Mesendoderm (in vitro differentiated cells): ENCODE results near the gene MLLT3.

ENCODE experiments used
- DNase-seq: peaks from one replicate; pipeline ENCODE4 v3.0.0; 2013
- H2AK5ac ChIP-seq: 2 replicates; pipeline ENCODE4 v1.6.1; 2013; ENCODE audit warnings: low read length, inconsistent platforms
- H2BK120ac ChIP-seq: 2 replicates; pipeline ENCODE4 v1.6.1; 2013; ENCODE audit warnings: low read depth, mild to moderate bottlenecking, low read length, moderate library complexity, mixed read lengths
- H2BK15ac ChIP-seq: replicated peaks from 2 replicates; pipeline ENCODE4 v1.6.1; 2013; ENCODE audit warnings: low read depth, mild to moderate bottlenecking, moderate library complexity
- H2BK5ac ChIP-seq: 2 replicates; pipeline ENCODE4 v1.6.1; 2013; ENCODE audit warnings: low read length, inconsistent platforms
- H3K18ac ChIP-seq: 2 replicates; pipeline ENCODE4 v1.6.1; 2013; ENCODE audit warnings: mild to moderate bottlenecking, low read length, mixed read lengths
- H3K23ac ChIP-seq: one replicate; pipeline ENCODE4 v1.6.1; 2013; ENCODE audit warnings: low read length
- H3K27ac ChIP-seq: 2 replicates; pipeline ENCODE4 v1.5.1; 2013; ENCODE audit warnings: low read depth, mild to moderate bottlenecking, inconsistent platforms, low read length, moderate library complexity
- H3K27me3 ChIP-seq: 2 replicates; pipeline ENCODE4 v1.6.1; 2013; ENCODE audit warnings: low read length, control low read depth, mild to moderate bottlenecking, inconsistent platforms; ENCODE audit not compliant: insufficient read depth, poor library complexity
- H3K36me3 ChIP-seq: 2 replicates; pipeline ENCODE4 v1.6.1; 2013; ENCODE audit warnings: low read length, inconsistent platforms; ENCODE audit not compliant: control insufficient read depth, insufficient read depth
- H3K4ac ChIP-seq: one replicate; pipeline ENCODE4 v1.6.1; 2013; ENCODE audit warnings: low read depth, mild to moderate bottlenecking, low read length, moderate library complexity
- H3K4me1 ChIP-seq: 2 replicates; pipeline ENCODE4 v1.6.1; 2013; ENCODE audit warnings: low read depth, low read length, inconsistent platforms; ENCODE audit not compliant: control insufficient read depth
- H3K4me2 ChIP-seq: 2 replicates; pipeline ENCODE4 v1.6.1; 2013; ENCODE audit warnings: low read length
- H3K4me3 ChIP-seq: 2 replicates; pipeline ENCODE4 v1.5.1; 2013; ENCODE audit warnings: mild to moderate bottlenecking, low read length
- H3K56ac ChIP-seq: one replicate; pipeline ENCODE4 v1.6.1; 2013; ENCODE audit warnings: low read length
- H3K79me1 ChIP-seq: 2 replicates; pipeline ENCODE4 v1.6.1; 2013; ENCODE audit warnings: low read length, inconsistent platforms
- H3K79me2 ChIP-seq: 2 replicates; pipeline ENCODE4 v1.6.1; 2013; ENCODE audit warnings: mild to moderate bottlenecking, low read length; ENCODE audit not compliant: control insufficient read depth, insufficient read depth
- H3K9ac ChIP-seq: 2 replicates; pipeline ENCODE4 v1.6.1; 2013; ENCODE audit warnings: low read length, inconsistent platforms
- H4K5ac ChIP-seq: one replicate; pipeline ENCODE4 v1.6.1; 2013; ENCODE audit warnings: low read length
- H4K8ac ChIP-seq: one replicate; pipeline ENCODE4 v1.6.1; 2013; ENCODE audit warnings: low read depth, mild to moderate bottlenecking, control low read depth, low read length, moderate library complexity
- WGBS: extraction: QIAGEN DNeasy Blood & Tissue Kit; methylation state at CpG from one replicate; pipeline ENCODE4 v1.1.7; 2013; ENCODE audit warnings: low lambda C conversion rate, missing lambda C conversion rate; ENCODE audit not compliant: insufficient coverage; ENCODE audit errors: extremely low coverage; 5-methylcytosine and 5-hydroxymethylcytosine counted together

MLLT3 gene

GRCh38 chr9:20384642-20385041 lies 237.7 kb downstream of the MLLT3 start:
- no peak overlapping the region for H2AK5ac ChIP-seq
- no peak overlapping the region for H2BK120ac ChIP-seq
- no peak overlapping the region for H3K27ac ChIP-seq
- no peaks in the 10 kb centered on the region for H3K79me1 ChIP-seq
- H2BK15ac ChIP-seq = no peak overlapping the region
- no peak overlapping the region for H4K8ac ChIP-seq
- no peak overlapping the region for H3K4me3 ChIP-seq
- DNase-seq = no peak
- no CpG with 5 or more reads among the region's 2 CpGs for WGBS
- no peak overlapping the region for H3K4ac ChIP-seq
- H3K4me2 ChIP-seq = no peak overlapping the region
- H3K23ac ChIP-seq = no peak overlapping the region
- H4K5ac ChIP-seq = no peak overlapping the region
- no peaks in the 10 kb centered on the region for H3K79me2 ChIP-seq
- no peak overlapping the region for H2BK5ac ChIP-seq
- no peaks in the 10 kb centered on the region for H3K4me1 ChIP-seq
- no peaks in the 10 kb centered on the region for H3K27me3 ChIP-seq
- H3K56ac ChIP-seq = no peak overlapping the region
- no peaks in the 10 kb centered on the region for H3K36me3 ChIP-seq
- no peak overlapping the region for H3K18ac ChIP-seq
- H3K9ac ChIP-seq = no peak overlapping the region

- H3K4me2 ChIP-seq = no peak overlapping the region
- DNase-seq = no peak
- no peak overlapping the region for H3K23ac ChIP-seq
- no peak overlapping the region for H2BK5ac ChIP-seq
- H3K56ac ChIP-seq = no peak overlapping the region
- H3K27me3 ChIP-seq = no peaks in the 10 kb centered on the region
- no peak overlapping the region for H2BK15ac ChIP-seq
- no peaks in the 10 kb centered on the region for H3K36me3 ChIP-seq
- no CpG with 5 or more reads among the region's 2 CpGs for WGBS
- H3K4me1 ChIP-seq = no peaks in the 10 kb centered on the region
- H3K79me2 ChIP-seq = no peaks in the 10 kb centered on the region
- H3K79me1 ChIP-seq = no peaks in the 10 kb centered on the region
- no peak overlapping the region for H3K4me3 ChIP-seq
- H3K18ac ChIP-seq = no peak overlapping the region
- H3K9ac ChIP-seq = no peak overlapping the region
- H2BK120ac ChIP-seq = no peak overlapping the region
- H4K5ac ChIP-seq = no peak overlapping the region
- H4K8ac ChIP-seq = no peak overlapping the region
- no peak overlapping the region for H3K4ac ChIP-seq
- no peak overlapping the region for H3K27ac ChIP-seq
- H2AK5ac ChIP-seq = no peak overlapping the region
These were observed 239.7 kb downstream of the MLLT3 start for GRCh38 chr9:20382460-20383071.

GRCh38 chr9:20380546-20380945 lies 241.8 kb downstream of the MLLT3 start:
- Histone ChIP-seq H2BK120ac (no peak overlapping the region), H3K4ac (no peak overlapping the region), H2AK5ac (no peak overlapping the region), H3K27ac (no peak overlapping the region), H3K4me3 (no peak overlapping the region), H3K18ac (no peak overlapping the region), H3K79me2 (no peaks in the 10 kb centered on the region), H4K8ac (no peak overlapping the region), H2BK5ac (no peak overlapping the region), H3K27me3 (no peaks in the 10 kb centered on the region), H3K36me3 (no peaks in the 10 kb centered on the region), H3K23ac (no peak overlapping the region), H3K4me2 (no peak overlapping the region), H3K56ac (no peak overlapping the region), H3K79me1 (no peaks in the 10 kb centered on the region), H4K5ac (no peak overlapping the region), H2BK15ac (no peak overlapping the region), H3K9ac (no peak overlapping the region), H3K4me1 (no peaks in the 10 kb centered on the region)
- DNase-seq = no peak
- 100% methylated on average over 1 of the region's 5 CpGs for WGBS

GRCh38 chr9:20379804-20380225 lies 242.5 kb downstream of the MLLT3 start:
- H3K18ac ChIP-seq = no peak overlapping the region
- H3K23ac ChIP-seq = no peak overlapping the region
- no peak for DNase-seq
- H3K27ac ChIP-seq = no peak overlapping the region
- H2BK15ac ChIP-seq = no peak overlapping the region
- H3K27me3 ChIP-seq = no peaks in the 10 kb centered on the region
- H4K8ac ChIP-seq = no peak overlapping the region
- H3K4me2 ChIP-seq = no peak overlapping the region
- no peaks in the 10 kb centered on the region for H3K36me3 ChIP-seq
- H3K56ac ChIP-seq = no peak overlapping the region
- H3K4ac ChIP-seq = no peak overlapping the region
- H3K79me2 ChIP-seq = no peaks in the 10 kb centered on the region
- H3K4me3 ChIP-seq = no peak overlapping the region
- H3K4me1 ChIP-seq = no peaks in the 10 kb centered on the region
- no peak overlapping the region for H3K9ac ChIP-seq
- no peaks in the 10 kb centered on the region for H3K79me1 ChIP-seq
- no CpG with 5 or more reads among the region's 2 CpGs for WGBS
- H4K5ac ChIP-seq = no peak overlapping the region
- no peak overlapping the region for H2BK120ac ChIP-seq
- no peak overlapping the region for H2BK5ac ChIP-seq
- H2AK5ac ChIP-seq = no peak overlapping the region

- H3K4me3 ChIP-seq = no peak overlapping the region
- H3K9ac ChIP-seq = no peak overlapping the region
- no peak overlapping the region for H4K5ac ChIP-seq
- H2BK120ac ChIP-seq = no peak overlapping the region
- no peaks in the 10 kb centered on the region for H3K4me1 ChIP-seq
- H3K23ac ChIP-seq = no peak overlapping the region
- H3K79me2 ChIP-seq = no peaks in the 10 kb centered on the region
- H3K36me3 ChIP-seq = no peaks in the 10 kb centered on the region
- no peak overlapping the region for H3K18ac ChIP-seq
- no peak overlapping the region for H3K27ac ChIP-seq
- no peak for DNase-seq
- no peak overlapping the region for H3K4ac ChIP-seq
- H4K8ac ChIP-seq = no peak overlapping the region
- H2BK15ac ChIP-seq = no peak overlapping the region
- no peak overlapping the region for H2BK5ac ChIP-seq
- no peaks in the 10 kb centered on the region for H3K27me3 ChIP-seq
- no CpG with 5 or more reads among the region's 3 CpGs for WGBS
- no peak overlapping the region for H3K4me2 ChIP-seq
- H2AK5ac ChIP-seq = no peak overlapping the region
- no peak overlapping the region for H3K56ac ChIP-seq
- no peaks in the 10 kb centered on the region for H3K79me1 ChIP-seq
These were observed 243.4 kb downstream of the MLLT3 start for GRCh38 chr9:20378851-20379250.

- Histone ChIP-seq H3K4me1 (no peaks in the 10 kb centered on the region), H3K27me3 (no peaks in the 10 kb centered on the region)
These were observed 244.5 kb downstream of the MLLT3 start for GRCh38 chr9:20377790-20378189.

More at GRCh38 chr9:20377790-20378189, 244.5 kb downstream of the MLLT3 start:
- Histone ChIP-seq H4K8ac (no peak overlapping the region), H3K4ac (no peak overlapping the region), H3K79me1 (no peaks in the 10 kb centered on the region), H2BK15ac (no peak overlapping the region), H3K79me2 (no peaks in the 10 kb centered on the region), H3K18ac (no peak overlapping the region), H2BK5ac (no peak overlapping the region), H3K4me3 (no peak overlapping the region), H3K23ac (no peak overlapping the region), H3K4me2 (no peak overlapping the region), H3K36me3 (no peaks in the 10 kb centered on the region), H3K27ac (no peak overlapping the region), H3K56ac (no peak overlapping the region), H2AK5ac (no peak overlapping the region), H4K5ac (no peak overlapping the region), H3K9ac (no peak overlapping the region), H2BK120ac (no peak overlapping the region)
- no peak for DNase-seq
